HG03066 (cell line): Measurements from ENCODE around the gene TBATA.

Experiments
- ATAC-seq: cut with Tn5 transposase; IDR thresholded peaks from one replicate; pipeline ENCODE4 v1.9.1; 2021; ENCODE audit warnings: low read depth; ENCODE audit not compliant: unreplicated experiment

TBATA gene

GRCh38 chr10:70765794-70766594 is 19.2 kb downstream of the TBATA start:
- no peak for ATAC-seq

- no peak for ATAC-seq
Observed at GRCh38 chr10:70763567-70763966, 21.6 kb downstream of the TBATA start.

DNA sequence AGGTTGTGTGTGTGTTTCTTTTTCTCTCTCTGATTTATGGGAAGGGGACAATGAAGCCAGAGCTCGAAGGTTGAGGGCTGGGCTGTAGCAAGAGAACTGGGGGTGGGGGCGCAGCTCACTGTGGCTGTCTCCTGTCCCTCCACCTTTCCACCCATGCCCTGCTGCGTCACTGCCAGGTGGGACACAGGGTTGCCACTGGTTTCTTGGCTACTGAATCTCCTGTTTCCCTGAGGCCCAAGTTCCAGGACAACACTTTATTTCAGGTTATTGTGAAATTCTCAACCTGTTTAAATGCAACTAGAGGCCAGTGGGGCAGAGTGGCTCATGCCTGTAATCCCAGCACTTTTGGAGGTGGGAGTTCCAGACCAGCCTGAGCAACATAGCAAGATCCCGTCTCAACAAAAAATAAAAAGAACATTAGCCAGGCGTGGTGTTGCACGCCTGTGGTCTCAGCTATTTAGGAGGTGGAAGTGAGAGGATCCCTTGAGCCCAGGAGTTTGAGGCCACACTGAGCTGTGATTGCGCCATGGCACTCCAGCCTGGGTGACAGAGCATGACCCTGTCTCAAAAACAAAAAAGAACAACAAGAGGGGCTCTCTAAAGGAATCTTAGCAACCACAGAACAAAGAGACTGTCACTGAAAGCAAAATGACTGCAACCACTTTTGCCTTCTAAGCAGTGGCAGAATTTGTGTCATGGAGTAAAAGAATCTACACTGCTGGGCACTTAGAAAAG is 22.6 kb downstream of the TBATA start:
- ATAC-seq = no peak

DNA sequence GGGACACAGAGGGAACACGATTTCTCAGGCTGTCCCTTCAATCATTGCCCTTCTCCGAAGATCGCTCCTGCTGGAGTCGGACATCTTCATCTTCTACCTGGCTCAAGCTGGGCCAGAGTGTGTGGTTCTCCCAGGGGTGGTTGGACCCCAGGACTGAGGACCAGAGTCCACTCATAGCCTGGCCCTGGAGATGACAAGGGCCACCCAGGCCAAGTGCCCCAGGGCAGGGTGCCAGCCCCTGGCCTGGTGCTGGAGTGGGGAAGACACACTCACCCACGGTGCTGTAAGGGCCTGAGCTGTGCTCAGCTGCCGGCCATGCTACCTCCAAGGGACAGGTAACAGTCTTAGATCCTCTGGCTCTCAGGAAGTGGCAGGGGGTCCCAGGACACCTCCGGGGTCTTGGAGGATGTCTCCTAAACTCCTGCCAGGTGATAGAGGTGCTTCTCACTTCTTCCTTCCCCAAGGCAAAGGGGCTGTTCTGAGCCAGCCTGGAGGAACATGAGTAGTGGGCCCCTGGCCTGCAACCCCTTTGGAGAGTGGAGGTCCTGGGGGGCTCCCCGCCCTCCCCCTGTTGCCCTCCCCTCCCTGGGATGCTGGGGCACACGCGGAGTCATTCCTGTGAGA is 23.3 kb downstream of the TBATA start:
- ATAC-seq = no peak

DNA sequence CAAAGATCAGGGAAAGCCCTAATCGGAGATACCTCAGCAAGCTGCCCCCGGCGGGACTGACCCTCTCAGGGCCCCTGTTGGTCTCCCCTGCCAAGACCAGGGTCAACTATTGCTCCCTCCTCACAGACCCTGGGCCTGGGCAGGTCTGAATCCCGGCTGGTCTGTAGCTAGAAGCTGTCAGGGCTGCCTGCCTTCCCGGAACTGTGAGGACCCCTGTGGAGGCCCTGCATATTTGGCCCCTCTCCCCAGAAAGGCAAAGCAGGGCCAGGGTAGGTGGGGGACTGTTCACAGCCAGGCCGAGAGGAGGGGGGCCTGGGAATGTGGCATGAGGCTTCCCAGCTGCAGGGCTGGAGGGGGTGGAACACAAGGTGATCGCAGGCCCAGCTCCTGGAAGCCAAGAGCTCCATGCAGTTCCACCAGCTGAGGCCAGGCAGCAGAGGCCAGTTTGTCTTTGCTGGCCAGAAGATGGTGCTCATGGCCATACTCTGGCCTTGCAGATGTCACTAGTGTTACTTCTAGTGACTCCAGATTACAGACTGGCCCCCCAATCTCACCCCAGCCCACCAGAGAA is 24.1 kb downstream of the TBATA start:
- ATAC-seq = no peak

- no peak for ATAC-seq
Observed at GRCh38 chr10:70760271-70760787, 24.8 kb downstream of the TBATA start.

- no peak for ATAC-seq
Observed at GRCh38 chr10:70759781-70760180, 25.4 kb downstream of the TBATA start.

GRCh38 chr10:70758757-70759514 is 26.2 kb downstream of the TBATA start:
- ATAC-seq = no peak

DNA sequence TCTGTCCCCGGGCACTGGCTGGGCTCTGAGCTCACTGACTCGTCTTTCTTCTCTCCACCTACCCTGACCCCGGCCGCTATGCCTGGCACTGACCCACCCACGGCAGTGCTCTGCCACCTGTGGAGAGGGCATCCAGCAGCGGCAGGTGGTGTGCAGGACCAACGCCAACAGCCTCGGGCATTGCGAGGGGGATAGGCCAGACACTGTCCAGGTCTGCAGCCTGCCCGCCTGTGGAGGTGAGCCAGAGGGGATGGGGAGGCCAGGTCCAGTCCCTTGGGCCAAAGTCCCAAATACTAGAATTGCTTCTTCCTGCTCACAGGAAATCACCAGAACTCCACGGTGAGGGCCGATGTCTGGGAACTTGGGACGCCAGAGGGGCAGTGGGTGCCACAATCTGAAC is 27.3 kb downstream of the TBATA start:
- no peak for ATAC-seq

DNA sequence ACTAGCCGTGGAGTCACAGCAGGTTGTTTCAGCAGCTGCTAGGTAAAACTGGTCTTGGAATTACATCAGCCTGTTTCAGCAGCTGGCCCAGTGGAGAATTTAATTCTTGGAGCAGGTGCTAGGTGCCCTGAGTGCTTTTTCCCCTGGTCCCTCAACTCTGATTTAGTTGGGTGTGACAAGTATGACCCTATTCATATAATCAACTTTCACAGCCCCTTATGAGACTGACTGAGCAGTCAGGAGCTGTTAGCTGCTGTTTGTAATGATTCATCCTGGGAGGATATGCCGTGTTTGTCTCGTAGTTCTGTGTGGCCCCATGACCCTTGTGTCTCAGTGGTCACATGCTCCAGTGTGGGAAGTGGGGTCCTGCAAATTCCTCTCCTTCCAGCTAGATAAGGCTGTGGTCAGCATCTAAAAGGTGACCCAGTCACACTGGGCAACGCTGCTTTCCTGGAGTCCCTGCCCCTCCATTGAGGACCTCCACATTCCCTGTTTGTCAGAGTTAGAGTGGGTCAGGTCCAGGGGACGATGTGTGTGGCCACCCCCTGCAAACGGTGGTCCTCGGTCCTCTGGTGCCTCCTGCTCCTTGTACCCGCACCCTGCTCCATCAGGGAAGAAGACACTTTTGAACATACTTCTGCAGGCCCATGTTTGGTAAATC is 28.3 kb downstream of the TBATA start:
- no peak for ATAC-seq

DNA sequence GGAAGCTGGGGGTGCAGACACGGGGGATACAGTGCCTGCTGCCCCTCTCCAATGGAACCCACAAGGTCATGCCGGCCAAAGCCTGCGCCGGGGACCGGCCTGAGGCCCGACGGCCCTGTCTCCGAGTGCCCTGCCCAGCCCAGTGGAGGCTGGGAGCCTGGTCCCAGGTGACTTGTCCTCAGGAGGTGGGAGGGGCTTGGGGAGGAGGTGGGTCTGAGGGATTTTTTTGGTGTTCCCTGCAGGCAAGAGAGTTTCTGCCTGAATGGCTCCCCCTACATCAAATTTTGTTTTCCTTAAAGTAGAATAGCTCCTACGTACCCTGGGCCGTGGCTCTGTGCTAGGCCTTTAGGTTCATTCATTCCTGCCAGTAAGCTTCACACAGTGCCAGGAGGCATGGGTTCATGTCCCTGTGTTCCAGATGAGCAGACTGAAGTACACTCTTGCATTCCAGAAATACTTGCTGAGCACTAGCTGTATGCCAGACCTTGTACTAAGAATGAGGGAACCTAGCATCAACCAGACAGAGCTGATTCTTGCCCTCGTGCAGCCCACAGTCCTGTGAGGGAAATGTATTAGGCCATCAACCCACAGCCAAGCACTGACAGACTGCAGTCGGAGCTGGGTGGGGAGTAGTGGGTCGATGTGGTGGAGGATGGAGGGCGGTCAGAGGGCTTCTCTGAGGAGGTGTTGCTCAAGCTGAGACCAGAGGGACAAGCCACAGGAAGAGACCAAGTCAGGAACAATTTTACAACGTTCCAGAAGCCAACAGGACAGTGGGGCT is 31.1 kb downstream of the TBATA start:
- ATAC-seq = no peak

- ATAC-seq = no peak
Observed at GRCh38 chr10:70753026-70753663, 32.0 kb downstream of the TBATA start.

GRCh38 chr10:70752571-70752970 is 32.6 kb downstream of the TBATA start:
- ATAC-seq = no peak

- ATAC-seq = no peak
Observed at GRCh38 chr10:70751991-70752390, 33.2 kb downstream of the TBATA start.

GRCh38 chr10:70751356-70751755 is 33.8 kb downstream of the TBATA start:
- ATAC-seq = no peak

DNA sequence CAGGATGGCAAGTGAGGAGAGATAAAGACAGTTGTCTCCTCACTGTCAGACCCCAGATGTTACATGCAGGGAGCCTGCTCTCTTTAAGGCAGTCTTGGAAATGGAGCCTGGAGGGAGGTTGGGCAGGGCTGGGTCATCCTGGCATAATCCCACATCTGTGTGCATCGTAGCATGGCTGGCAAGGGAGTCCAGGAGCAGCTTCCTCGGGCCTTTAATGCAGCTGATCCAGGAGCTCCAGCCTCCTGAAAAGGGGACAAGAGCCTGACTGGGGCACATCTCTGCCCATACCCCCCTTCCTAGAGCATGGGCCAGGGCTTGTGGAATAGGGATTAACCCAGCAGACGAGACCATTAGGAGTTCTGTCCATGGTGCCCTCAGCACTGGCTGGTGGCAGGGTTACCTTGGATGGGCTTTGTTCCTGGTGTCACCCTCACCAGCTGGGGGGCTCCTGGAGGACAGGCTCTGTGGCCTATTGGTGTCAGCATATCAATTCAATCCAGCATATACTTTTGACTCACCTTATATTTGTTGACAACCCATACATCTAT is 34.9 kb downstream of the TBATA start:
- no peak for ATAC-seq

GRCh38 chr10:70749756-70750155 is 35.4 kb downstream of the TBATA start:
- ATAC-seq = no peak
